HG03159 (cell line): Measurements from ENCODE around the gene CCDC70.
"Not testable (repeated sequence)": the region's sequence is repeated elsewhere in the genome, so short reads cannot be mapped to it uniquely, and the experiment has no call there.

ENCODE experiments used
- ATAC-seq: cut with Tn5 transposase; IDR thresholded peaks from one replicate; pipeline ENCODE4 v1.9.1; 2021; ENCODE audit warnings: mild to moderate bottlenecking, moderate library complexity; ENCODE audit not compliant: unreplicated experiment

CCDC70 gene

GRCh38 chr13:51861723-51862300, at the start of gene CCDC70:
Gene CCDC70, plus strand, starts transcription at chr13:51861969. Its CDS starts 3,443 bp downstream, at chr13:51865412.
- ATAC-seq: no peak

GRCh38 chr13:51814071-51814470, 47.7 kb upstream of the CCDC70 start:
- no peak for ATAC-seq

GRCh38 chr13:51814825-51815650, 46.7 kb upstream of the CCDC70 start:
- ATAC-seq: peak; percentile 77

- no peak for ATAC-seq
These were observed 45.9 kb upstream of the CCDC70 start for GRCh38 chr13:51815848-51816247.

- no peak for ATAC-seq
These were observed 45.0 kb upstream of the CCDC70 start for GRCh38 chr13:51816604-51817249.

- ATAC-seq: no peak
These were observed 44.1 kb upstream of the CCDC70 start for GRCh38 chr13:51817717-51818116.

GRCh38 chr13:51818276-51818675, 43.5 kb upstream of the CCDC70 start:
- ATAC-seq: no peak

GRCh38 chr13:51818781-51819511, 42.8 kb upstream of the CCDC70 start:
- no peak for ATAC-seq

GRCh38 chr13:51819544-51819943, 42.2 kb upstream of the CCDC70 start:
- ATAC-seq: no peak

- no peak for ATAC-seq
These were observed 41.7 kb upstream of the CCDC70 start for GRCh38 chr13:51820016-51820597.

- ATAC-seq: no peak
These were observed 40.2 kb upstream of the CCDC70 start for GRCh38 chr13:51821606-51822005.

- no peak for ATAC-seq
These were observed 39.5 kb upstream of the CCDC70 start for GRCh38 chr13:51822106-51822815.

GRCh38 chr13:51823359-51823758, 38.4 kb upstream of the CCDC70 start:
- ATAC-seq: no peak

GRCh38 chr13:51823863-51824262, 37.9 kb upstream of the CCDC70 start:
- ATAC-seq: no peak

- ATAC-seq: not testable (repeated sequence)
These were observed 37.1 kb upstream of the CCDC70 start for GRCh38 chr13:51824712-51825111.

GRCh38 chr13:51825165-51825592, 36.6 kb upstream of the CCDC70 start:
- ATAC-seq: no peak

GRCh38 chr13:51825681-51826254, 36.0 kb upstream of the CCDC70 start:
- ATAC-seq: no peak

GRCh38 chr13:51826606-51827005, 35.2 kb upstream of the CCDC70 start:
- no peak for ATAC-seq

GRCh38 chr13:51827254-51827653, 34.5 kb upstream of the CCDC70 start:
- no peak for ATAC-seq
